GM18517 (cell line): ENCODE data around the gene NCAPG2.
"Not testable (repeated sequence)": the region's sequence is repeated elsewhere in the genome, so short reads cannot be mapped to it uniquely, and the experiment has no call there.

Source experiments
- ATAC-seq: cut with Tn5 transposase; IDR thresholded peaks from one replicate; pipeline ENCODE4 v1.9.1; 2021; ENCODE audit warnings: mild to moderate bottlenecking, moderate library complexity; ENCODE audit not compliant: unreplicated experiment

Gene NCAPG2

DNA sequence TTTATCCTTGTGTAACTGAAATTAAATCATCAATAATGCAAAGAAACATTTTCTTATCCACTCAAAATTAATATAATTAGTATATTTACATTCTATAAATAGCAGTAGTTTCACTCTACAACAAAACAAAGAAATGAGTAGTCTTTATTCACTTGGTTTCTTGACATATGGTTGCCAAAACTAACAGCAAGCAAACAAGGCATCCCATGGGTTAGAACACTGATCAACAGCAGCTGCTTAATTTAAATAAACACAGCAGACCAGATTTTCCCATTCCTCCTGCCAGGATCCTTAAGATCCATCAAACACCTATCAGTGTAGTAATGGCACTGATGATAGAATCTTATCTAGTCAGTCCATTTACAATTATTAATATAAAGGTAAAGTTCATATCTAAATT is 22.1 kb downstream of the NCAPG2 start:
- ATAC-seq, result no peak

DNA sequence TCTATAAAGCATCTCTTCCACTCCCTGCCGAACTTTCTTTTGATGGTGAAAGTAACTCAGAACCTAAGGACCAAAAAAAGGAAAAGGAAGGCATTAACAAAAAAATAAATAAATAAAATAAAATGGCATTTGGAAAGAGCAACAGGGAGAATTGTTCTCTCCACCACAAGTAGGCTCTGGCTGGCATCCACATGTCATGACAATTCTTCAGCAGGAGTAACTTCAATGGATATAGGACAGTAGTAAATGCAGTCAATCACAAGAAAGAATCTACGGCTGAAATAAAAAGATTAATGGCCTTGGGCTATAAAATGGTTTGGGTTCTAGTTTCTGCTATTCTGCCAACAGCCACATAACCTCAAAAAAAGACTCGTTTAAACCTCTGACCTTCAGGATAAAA is 23.9 kb downstream of the NCAPG2 start:
- no peak for ATAC-seq

DNA sequence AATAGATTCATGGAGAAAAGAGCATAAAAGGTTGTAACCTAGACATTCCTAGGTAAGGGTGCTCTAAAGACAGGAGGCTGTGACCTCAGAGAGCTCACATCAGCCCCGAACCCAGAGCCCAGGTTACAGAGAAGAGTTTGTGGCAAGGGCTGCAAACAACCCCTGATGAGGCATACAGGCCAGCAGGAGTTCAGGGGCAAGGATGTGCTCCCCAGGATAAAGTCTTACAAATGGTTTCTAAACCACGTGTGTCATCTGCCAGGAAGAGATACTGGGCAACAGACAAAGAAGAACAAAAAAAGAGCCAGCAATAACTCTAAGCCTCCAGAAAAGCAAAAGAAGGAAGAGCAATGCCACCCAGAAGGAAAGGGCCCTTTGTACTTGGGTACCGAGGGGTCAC is 27.7 kb downstream of the NCAPG2 start:
- no peak for ATAC-seq

DNA sequence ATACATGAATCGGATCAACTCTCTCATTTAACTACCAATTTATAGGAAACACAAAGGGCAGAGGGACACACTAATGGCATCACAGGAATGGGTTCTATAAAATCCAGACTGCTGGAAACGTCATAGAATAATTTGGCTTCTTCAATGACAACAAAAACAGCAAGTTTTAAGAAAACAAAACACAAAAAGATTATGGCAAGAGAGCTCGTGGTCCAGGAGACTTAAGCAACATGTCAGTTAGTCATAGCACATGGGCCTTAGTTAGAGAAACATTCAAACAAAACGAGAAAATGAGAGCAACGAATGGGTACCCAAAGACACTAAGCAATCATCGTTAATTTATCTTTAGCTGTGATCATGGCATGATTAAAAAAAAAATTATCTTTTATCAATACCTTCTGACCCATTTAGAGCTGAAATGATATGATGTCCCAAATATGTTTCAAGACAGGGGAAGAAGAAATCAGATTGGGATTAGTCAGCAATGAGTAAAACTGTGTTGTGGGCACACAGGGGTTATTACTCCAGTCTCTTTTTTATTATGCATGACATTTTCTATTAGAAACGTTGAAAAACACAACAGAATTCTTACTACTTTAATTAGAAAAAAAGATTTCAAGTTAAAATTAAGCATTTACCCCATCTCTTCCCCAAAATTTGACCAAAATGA is 28.3 kb downstream of the NCAPG2 start:
- ATAC-seq, result no peak

DNA sequence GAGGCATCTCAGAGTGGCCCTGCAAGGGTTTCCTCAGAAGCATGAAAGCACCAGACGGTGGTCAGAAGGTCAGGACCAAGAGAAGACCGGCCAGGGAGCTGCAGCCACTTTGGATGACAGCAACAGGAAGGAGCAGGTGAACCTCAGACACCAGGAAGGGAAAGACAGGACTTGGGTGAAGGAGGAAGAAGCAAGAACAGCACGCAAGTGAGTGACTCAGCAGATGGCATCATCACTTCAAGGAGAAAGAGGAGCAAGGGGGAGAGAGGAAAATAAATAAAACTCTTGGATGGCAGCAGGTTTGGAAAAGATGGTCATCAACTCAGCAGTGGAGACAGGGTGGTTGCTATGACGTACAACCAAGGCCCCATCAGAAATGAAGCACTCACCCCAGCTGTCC is 31.6 kb downstream of the NCAPG2 start:
- ATAC-seq, result no peak

DNA sequence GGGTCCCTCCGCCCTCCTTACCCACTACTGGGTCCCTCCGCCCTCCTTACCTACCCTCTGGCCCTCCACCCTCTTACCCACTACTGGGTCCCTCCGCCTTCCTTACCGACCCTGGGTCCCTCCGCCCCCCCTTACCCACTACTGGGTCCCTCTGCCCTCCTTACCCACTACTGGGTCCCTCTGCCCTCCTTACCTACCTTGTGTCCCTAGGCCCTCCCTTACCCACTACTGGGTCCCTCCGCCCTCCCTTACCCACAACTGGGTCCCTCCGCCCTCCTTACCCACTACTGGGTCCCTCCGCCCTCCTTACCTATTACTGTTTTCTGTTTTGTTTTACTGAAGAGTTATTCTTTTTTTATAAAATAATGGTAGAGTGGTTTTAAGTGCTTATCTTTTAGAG is 36.5 kb downstream of the NCAPG2 start:
- ATAC-seq, result not testable (repeated sequence)

DNA sequence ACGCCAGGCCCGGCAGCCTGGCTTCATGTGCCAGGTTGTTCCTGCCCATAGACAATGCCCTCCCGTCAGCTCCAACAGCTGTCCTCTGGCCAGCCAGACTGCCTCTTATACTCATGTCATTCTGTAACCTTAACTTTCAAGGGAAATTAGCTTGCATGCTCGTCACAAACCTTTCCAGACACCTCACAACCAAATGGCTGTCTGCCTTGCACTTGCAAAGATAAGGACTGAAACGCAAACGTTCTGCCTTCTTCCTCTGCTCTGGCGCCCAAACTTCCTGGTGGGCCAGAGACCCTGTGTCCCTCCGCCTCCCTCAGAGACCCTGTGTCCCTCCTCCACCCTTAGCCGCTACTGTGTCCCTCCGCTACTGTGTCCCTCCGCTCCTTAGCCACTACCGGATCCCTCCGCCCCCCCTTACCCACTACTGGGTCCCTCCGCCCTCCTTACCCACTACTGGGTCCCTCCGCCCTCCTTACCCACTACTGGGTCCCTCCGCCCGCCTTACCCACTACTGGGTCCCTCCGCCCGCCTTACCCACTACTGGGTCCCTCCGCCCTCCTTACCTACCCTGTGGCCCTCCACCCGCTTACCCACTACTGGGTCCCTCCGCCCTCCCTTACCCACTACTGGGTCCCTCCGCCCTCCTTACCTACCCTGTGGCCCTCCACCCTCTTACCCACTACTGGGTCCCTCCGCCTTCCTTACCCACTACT is 37.5 kb downstream of the NCAPG2 start:
- ATAC-seq, result not testable (repeated sequence)

DNA sequence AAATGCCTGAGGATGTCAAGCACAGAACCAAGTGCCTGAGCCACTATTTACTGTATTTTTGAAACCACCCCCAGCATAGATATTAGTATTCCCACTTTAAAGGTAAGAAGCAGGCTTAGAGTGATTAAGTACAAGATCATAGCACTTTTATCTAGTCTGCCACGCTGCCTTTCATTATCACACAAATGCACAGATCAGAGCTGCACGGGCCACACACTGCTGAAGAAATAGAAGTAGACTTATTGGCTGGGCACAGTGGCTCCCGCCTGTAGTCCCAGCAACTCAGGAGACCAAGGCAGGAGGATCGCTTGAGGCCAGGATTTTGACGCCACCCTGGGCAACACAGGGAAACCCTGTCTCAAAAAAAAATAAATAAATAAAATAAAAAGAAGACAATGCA is 38.2 kb downstream of the NCAPG2 start:
- no peak for ATAC-seq

DNA sequence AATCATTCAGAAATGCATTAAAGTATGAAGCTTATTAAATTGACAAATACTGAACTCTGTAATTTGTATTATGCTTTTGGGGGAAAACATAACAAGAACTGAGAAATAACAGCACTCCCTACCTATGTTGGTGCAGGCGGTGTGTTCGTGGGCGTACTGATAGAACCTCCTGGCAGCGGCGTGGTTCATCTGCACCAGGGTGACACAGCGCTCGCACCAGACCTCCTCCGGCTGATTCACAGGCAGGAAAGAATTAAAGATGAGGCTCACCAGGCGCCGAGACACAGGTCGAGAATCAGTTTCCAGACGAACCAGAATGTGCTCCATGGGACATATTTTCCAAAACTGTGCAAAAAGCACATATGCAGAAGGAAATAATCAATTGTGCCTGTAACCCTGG is 40.2 kb downstream of the NCAPG2 start:
- ATAC-seq, result no peak

DNA sequence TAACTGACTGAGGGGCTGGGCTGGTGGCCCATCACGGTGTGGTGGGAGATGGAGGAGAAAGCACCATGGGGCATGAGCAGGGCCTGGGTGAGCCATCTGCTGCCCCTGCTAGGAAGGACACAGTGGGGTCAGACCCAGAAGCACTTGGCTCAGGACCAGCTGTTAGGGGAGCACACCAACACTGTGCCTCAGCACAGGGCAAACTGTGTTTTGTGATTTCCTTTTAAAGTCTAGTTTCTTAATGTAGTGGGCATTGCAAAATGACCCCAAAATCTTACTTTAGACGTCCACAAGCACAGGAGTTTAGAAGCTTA is 41.2 kb downstream of the NCAPG2 start:
- no peak for ATAC-seq

DNA sequence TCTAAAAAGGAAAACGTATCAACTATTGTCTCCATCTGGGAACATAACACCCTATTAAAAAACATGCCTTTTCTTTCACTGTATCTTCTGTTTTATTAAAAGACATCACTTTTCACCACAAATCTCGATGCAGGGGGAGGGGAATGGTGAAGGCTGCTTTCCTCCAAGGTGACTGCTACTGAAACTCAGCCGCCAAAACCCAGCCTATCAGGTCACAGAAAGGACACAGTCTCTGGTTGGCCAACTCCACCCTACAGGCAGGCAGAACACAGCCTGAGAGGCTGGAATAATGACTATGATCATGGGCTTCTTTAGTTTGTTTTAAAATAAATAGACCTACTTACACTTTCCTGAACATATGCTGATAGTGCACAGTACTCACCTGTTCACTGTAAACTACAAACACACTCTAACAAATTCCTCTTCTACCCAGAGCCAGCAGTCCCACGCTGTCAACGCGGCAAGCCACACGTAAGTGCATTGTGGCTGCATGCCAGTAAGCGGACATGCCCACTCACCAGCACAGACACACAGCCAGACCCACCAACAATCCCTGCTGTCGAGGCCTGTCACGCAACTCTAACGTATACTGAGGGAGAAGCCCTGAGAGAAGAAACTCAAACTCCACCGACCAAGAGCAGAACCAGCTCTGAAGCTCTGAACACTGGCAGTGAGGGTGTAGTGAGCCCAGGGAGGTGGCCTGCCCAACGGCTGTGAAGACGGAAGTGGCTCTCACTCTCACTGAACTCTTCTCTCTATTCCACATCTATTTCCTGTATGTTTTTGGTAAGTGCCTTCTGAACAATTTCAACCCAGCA is 41.8 kb downstream of the NCAPG2 start:
- ATAC-seq, result no peak

DNA sequence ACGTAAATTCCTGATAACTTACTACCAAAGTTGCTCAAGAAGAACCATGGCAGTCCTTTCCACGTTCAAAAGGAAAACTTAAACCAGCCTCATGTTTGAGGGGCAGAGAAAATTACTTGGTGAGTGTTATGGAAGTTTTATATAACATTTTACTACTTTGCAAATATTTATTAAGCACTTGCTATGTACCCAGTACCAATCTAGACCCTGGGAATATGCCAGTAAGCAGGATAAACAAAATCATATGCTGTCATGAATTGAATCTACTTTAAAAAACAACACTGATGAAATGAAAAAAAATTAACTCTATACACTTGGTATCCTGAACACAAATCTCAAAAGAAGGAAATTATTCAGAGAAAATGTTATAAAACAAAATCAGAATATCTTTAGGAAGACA is 46.1 kb downstream of the NCAPG2 start:
- no peak for ATAC-seq

DNA sequence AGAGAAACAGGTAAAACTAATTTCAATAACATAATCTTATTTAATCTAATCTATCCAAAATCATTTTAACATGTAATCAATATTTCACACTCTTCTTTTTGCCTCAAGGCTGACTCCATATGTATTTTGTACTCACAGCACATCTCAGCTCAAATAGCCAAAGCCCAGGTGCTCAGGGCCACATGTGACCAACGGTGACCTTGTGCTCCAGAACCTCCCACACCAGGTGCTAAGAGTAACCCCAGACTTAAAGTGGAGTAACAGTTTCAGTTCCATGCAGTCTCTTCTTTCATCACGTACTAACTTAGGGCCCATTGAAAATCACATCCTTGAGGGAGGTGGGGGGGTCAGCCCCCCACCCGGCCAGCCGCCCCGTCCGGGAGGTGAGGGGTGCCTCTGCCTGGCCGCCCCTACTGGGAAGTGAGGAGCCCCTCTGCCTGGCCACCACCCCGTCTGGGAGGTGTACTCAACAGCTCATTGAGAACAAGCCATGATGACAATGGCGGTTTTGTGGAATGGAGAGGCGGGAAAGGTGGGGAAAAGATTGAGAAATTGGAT is 47.3 kb downstream of the NCAPG2 start:
- peak; percentile 43 for ATAC-seq

DNA sequence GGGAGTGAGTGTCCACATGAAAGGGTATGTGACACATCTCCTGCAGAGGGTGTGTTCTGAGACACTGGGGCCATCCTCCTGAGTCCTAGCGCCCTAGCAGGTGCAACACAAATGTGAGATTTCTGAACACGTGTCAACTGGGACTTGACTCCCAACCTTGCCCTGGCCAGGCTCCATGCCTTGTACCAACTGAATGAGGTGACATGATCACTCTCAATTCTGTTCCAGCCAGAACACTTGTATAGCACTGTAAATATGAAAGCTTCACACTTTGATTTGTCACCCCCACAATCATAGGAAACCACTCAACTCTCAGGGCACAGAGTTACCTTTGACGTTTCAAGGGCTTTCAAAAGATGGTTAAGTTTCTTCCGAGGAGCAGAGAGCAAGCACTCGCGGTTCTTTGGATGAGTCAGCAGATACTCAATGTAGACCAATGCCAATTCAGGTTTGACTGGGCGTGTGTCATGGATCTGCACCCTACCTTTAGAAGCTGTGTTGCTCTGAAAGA is 48.6 kb downstream of the NCAPG2 start:
- ATAC-seq, result peak; percentile 96

DNA sequence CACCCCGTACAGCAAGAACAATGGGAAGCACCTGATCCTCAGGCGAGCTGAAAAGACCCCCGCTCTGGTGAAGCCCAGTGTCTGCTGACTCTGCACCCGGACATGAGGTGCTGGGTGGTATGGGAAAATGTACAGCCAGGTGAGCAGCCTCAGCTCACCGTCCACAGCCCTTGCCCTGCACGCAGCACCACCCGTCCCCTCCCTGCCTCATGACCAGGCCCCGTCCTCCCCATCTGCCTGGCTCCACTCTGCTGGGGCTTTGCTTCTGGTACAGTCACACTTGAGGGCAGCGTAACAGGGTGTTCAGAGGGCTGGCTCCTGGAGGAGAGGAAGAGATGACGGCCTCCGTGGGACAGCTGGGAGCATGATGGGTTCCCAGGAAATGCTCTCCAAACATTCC is 49.1 kb downstream of the NCAPG2 start:
- no peak for ATAC-seq

DNA sequence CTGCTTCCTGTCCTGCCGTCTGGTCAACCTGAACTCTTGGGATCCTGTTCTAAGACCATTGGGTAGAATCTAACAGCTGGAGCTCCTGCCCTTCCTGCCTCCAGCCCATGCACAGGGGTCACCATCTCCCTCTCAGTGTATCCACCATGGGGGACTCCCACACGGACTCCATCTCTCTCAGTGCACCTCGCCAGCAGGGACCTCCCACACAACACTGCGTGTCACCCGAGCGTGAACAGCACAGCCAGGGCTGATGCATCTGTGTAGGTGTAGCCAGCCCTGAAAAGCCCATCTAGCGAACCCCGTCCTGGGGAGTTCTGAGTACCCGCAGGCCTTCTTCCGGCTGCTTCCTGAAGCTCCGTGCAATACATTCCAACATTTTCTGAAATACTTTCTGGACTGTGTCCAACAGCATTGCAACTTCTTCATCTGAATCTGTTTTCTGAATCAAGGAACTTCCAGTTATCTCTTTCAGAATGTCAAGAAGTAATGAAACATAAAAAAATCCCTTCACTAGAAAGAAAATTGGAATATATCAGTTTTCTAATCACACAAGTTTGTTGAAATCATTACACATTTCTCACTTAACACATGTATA is 52.5 kb downstream of the NCAPG2 start:
- ATAC-seq, result no peak

DNA sequence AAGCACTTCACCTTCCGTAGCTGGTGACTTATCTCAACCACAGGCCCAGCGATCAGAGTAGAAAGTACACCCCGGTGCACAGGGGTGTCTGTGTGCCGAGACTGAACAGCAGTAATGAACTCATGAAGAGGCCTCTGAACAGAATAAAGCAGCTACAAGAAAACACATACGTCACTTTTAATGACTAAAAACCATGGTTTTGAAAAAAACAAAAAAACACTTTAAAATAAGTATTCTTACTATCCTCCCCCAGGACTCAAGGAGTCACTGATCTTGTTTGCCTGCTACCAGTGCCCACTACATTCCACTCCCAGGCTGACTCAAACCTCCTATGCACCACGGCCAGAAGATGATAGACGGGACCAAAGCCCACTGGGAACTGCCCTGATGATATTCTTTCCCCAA is 53.8 kb downstream of the NCAPG2 start:
- no peak for ATAC-seq

DNA sequence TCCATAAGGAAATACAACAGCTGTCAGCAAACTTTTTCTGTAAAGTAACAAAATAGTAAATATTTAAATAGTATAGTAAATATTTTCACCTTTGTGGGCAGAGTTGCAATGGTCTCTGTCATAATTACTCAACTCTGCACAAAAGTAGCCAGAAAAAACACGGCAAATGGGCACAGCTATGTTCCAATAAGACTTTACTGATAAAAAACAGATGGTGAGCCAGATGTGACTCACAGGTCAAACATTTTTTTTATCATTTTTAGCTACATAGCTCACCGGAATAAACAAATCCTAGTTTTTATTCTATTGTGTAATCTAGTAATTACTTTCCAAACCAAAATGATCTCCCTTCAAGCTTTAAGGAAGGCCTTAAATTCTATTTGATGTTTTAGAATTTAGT is 55.3 kb downstream of the NCAPG2 start:
- ATAC-seq, result no peak

DNA sequence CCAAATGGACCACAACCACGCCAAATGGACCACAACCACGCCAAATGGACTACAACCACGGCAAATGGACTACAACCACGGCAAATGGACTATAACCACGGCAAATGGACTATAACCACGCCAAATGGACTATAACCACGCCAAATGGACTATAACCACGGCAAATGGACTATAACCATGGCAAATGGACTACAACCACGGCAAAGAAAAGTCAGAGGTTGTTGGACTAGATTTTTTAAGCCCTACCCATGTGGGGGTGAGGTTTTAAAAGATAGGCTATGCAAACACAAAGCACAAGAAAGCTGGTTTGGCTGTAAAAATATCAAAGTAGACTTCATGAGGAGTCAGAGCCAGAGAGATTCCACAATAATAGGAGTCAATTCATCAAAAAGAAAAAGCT is 55.8 kb downstream of the NCAPG2 start:
- ATAC-seq, result no peak

DNA sequence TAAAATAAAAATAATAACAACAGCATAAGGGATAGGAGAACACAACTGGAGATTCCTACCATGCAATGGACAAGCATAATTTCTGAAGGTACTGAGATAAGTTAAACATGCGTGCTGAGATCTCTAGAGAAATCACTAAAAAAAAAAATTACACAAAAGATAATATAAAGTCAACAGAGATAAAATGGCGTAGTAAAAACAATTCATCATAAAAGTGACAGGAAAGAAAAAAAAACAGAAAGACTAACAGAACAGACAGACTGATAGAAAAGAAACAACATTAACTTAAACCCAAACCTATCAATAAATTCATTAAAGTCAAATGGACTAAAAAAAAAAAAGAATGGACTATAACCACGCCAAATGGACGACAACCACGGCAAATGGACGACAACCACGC is 56.4 kb downstream of the NCAPG2 start:
- no peak for ATAC-seq

DNA sequence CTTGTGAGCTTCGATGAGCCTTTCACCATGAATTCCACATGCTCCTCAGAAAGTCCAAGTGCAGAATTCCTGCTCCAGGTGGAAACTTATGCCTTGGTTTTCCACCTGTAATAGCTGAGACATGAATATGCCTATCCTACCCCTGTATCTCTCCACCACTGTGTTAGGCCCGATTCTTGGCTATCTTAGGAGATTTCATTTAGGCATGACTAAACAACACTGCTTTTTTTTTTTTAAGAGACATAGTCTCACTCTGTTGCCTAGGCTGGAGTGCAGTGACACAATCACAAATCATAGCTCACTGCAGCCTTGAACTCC is 57.2 kb downstream of the NCAPG2 start:
- no peak for ATAC-seq
